GM19468 (cell line): ENCODE measurements around the gene C13orf46.

Source experiments
- ATAC-seq: cut with Tn5 transposase; IDR thresholded peaks from one replicate; pipeline ENCODE4 v1.9.1; 2021; ENCODE audit warnings: mild to moderate bottlenecking, moderate library complexity, moderate number of reproducible peaks; ENCODE audit not compliant: unreplicated experiment; ENCODE audit errors: extremely low read depth

C13orf46 gene

GRCh38 chr13:114010401-114011101 is 36.7 kb upstream of the C13orf46 start:
- ATAC-seq = no peak

GRCh38 chr13:114009590-114010400 is 35.9 kb upstream of the C13orf46 start:
- no peak for ATAC-seq

DNA sequence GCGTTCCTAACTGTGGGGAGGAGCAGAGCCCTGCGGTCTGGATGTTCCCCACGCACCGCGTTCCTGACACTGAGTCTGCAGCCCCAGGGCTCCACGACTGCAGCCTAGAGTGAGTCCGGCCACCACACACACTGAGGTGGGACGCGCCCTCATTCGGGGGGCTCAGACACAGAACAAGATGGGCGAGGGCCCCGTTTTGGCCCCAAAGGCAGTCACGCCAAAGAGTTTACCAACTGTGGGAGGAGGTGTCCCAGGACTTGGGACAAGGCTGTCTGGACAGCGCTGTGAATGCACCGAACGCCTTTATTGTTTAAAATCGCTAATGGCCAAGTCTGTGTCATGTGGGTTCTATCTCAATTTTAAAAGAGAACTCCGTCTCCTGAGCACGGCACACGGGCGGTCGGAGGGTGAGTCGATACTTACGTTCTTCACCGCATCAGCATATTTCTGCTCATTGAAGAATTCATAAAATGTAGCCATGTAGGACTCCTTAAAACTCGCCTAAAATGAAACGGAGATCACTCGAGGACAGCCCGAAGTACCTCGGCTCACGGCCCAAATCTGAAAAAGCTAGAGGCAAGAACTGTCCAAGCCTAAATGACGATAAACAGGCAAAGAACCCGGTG is 35.2 kb upstream of the C13orf46 start:
- ATAC-seq = no peak

GRCh38 chr13:114007566-114007965 is 33.7 kb upstream of the C13orf46 start:
- no peak for ATAC-seq

DNA sequence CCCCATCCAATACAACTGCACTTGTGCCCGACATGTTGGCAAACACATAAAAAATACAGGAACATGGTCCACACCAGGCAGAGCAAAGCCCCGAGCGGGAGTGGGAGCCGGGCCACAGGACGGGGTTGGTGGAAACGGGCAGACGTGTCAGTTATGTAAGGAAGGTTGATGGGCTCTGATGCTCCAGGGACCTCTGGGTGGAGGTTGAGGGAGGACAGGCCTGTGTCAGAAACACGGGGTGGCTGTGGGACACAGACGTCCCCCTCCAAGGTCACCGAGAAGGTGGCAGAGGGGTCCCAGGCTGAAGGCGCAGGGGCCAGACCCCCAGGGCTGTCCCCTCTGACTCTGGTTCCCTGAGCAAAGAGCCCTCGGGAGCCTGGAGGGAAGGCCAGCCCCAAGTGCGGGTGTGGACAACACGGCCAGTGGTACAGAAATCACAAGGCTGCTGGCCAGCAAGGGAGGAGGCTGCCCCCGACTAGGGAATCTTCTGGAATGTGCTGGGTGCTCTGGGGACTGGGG is 31.4 kb upstream of the C13orf46 start:
- no peak for ATAC-seq

GRCh38 chr13:114004420-114005205 is 30.7 kb upstream of the C13orf46 start:
- no peak for ATAC-seq

DNA sequence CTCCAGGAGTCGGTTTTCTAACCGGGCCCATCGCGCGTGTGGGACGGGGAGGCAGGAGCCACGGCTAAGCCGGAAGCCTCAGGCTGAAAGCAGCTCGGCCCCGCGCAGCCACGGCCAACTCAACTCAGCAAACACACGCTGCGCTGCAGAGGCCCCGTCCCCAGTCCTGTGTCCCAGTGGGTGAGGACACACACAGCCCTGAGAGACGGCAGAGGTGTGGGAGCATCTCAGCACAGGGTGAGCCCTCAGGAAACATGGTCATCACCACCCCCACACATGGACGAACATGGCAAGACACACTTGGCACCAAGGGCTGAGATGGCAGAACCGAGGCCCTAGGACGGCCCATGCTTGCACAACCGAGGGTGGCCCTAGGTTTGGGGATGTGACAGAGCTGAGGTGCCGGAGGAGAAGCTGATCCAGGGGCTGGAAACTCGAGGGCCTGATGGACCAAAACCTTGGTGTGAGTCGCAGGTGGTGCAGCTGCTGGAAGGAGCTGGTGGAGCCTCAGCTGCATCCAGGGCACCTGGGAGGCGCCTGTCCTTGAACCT is 29.0 kb upstream of the C13orf46 start:
- ATAC-seq = no peak

DNA sequence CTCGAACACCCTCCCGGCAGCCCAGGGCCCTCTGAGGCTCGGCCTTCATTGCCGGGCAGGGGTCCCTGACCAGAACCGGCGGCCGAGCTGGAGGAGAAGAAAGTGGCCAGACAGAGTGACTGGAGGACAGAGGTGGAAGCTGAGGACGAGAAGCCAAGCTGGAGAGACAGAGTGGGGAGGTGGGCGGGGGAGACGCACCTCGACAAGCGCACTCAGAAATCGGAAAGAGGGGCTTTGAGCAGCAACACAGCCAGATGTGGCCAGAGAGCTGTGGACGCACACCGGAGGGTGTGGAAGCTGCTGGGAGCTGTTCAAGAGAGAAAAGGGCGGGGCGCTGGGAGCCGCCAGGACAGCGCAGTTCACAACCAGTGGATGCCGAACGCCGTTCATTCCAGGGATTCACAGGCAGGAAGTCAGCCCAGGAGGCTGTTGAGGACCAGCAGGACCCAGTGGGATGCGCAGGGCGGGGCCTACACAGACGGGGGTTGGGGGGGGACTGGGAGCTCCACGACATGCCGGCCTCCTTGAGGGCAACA is 28.2 kb upstream of the C13orf46 start:
- ATAC-seq = no peak

DNA sequence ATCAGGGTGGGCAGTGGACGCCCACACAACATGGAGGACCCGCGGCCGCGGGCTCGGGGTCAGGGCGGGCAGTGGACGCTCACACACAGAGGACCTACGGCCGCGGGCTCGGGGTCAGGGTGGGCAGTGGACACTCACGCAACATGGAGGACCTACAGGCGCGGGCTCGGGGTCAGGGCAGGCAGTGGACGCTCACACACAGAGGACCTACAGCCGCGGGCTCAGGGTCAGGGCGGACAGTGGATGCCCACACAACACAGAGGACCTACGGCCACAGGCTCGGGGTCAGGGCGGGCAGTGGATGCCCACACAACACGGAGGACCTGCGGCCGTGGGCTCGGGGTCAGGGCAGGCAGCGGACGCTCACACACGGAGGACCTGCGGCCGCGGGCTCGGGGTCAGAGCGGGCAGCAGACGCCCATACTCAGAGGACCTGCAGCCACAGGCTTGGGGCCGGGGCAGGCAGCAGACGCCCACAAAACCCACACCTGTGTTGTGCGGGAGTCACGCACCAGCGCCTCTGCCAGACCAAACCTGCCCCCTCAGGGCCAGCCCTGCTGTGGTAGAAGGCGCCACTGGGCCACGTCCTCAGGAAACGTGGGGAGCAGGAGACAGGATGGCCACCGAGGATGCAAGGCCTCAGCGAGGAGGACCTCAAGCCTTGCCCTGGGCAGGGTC is 27.6 kb upstream of the C13orf46 start:
- no peak for ATAC-seq

DNA sequence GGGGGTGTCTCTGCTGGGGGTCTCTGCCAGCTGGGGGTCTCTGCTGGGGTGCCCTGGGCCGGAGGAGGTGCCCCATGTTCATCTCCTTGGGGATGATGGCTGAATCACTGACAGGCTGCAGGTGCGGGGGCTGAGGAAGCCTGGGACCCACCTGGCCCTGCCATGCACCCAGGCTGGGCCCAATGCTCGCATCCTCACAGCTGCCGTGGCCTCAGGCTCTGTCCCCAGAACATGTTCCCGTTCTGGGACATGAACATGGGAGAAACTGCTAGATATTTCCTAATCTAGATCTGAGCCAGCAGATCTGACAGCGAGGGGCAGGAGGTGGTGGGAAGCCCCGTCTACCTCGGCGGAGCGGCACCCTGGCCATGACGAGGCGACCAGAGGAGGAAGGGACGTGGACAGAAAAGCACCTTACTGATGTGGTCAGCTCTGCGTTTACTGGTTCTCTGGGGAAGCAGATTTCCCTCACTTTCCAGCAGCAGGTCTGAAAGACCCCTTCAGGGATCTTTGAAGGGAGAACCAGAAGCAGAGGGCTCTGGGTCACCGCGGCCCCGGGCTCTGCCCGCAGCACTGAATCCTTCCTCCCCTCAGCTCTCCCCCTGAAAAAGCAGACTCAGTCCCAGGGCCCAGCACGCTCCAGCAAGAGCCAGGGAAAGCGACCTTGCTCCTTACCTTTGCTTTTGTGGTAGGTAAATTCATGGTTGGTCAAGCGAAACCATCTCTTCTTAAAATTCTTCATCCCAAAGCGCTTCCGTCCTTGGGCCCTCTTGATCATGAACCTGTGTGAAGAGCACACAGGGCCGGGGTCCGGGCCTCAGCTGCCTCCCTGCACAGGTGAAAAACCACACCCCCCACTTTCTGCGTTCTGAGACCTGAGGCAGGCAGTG is 26.5 kb upstream of the C13orf46 start:
- no peak for ATAC-seq

DNA sequence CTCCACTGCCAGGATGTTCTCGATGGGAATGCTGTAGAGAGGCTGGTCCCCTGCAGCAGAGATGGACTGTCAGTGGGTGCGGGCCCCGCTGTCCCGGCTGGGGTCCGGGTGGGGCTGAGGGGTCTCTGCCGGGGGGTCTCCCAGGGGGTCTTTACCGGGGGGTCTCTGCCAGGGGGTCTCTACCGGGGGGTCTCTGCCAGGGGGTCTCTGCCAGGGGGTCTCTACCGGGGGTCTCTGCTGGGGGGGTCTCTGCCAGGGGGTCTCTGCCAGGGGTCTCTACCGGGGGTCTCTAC is 25.7 kb upstream of the C13orf46 start:
- ATAC-seq = no peak

- ATAC-seq = no peak
Measured at GRCh38 chr13:113998781-113999617, 25.1 kb upstream of the C13orf46 start.

- ATAC-seq = no peak
Measured at GRCh38 chr13:113997845-113998751, 24.2 kb upstream of the C13orf46 start.

DNA sequence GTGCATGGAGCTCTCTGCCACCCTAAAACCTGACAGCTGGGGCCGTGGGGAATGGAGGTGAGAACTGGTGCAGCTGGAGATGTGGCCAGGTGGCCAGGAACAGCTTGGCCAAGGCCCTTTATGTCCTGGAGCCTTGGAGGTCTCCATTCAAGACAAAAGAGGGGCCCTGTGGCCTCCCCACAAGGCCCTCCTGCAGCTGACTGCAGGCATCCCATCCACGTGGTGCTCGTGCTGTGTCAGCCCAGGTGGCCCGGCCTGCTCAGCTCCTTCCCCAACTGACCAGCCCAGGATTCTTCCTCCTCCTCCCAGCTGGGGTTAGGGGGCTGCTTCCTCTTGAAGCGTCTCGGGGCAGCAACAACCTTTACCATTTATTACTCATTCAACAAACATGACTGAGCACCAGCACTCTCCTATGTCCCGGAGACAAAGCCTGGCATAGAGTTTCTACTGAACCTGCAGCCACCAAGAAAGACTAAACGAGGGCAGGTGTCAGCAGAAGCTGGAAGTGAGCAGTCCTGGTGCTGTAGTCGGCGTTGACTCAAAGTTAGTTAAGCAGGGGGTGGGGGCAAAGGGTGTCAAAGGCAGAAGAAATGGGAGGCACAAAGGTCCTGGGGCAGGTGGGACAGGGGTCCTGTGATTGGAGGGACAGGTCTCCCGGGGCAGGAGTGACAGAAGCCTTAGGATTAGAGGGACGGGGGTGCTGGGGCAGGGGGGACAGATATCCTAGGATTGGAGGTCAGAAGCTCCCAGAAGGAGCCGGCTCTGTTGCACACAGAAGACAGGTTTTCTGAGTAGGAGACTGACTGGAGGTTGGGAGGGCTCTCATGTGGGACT is 23.3 kb upstream of the C13orf46 start:
- no peak for ATAC-seq

- no peak for ATAC-seq
Measured at GRCh38 chr13:113996081-113996911, 22.4 kb upstream of the C13orf46 start.
